ENCODE results near the gene LOXL1.

DNA sequence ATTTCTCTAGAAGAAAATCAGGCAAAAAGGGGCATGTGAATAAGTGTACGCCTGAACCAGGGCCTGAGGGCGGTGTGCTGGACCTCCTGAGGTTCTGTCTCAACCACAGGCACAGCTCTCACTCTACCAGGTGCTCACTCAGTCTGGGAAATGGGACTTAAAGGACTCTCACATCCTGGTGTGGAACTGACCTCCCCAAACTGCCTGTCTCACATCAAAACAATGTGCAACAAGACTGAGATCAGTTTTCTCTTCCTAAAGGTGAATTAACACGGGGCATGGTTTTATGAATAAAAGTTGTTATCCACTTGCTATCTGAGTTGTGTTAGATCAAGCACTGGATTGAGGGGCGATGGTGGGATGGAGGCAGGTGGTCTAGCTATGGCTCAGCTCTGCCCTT lies 61.0 kb downstream of the LOXL1 start:
- TF ChIP-seq BHLHE40 (IDR thresholded peaks at IDR 0.05; ENCODE audit: low read length) (no peak), E2F1 (CRISPR knock-in tag; IDR thresholded peaks at IDR 0.05) (no peak), PHF20 (IDR thresholded peaks at IDR 0.05; ENCODE audit: partially characterized antibody) (no peak), ZNF274 (IDR thresholded peaks at IDR 0.05; ENCODE audit: borderline replicate concordance, low read depth, low read length) (no peak), SMARCA4 (IDR thresholded peaks at IDR 0.05) (no peak), TARDBP (IDR thresholded peaks at IDR 0.05) (no peak), JUND (IDR thresholded peaks at IDR 0.05; ENCODE audit: borderline replicate concordance, low read depth, low read length) (no peak), JUND (tag; IDR thresholded peaks at IDR 0.05; ENCODE audit: borderline replicate concordance, low read depth, low read length) (no peak), RCOR1 (IDR thresholded peaks at IDR 0.05; ENCODE audit: borderline replicate concordance in 1 of 2, low read depth in 2 of 2, low read length in 2 of 2) (no peak), SRF (CRISPR knock-in tag; IDR thresholded peaks at IDR 0.05) (no peak), THAP12 (CRISPR knock-in tag; IDR thresholded peaks at IDR 0.05) (no peak), POLR2A (conservative IDR thresholded peaks at IDR 0.05) (no peak), EP300 (IDR thresholded peaks at IDR 0.05; ENCODE audit: low read length) (no peak), HMG20A (CRISPR knock-in tag; conservative IDR thresholded peaks at IDR 0.05) (no peak)

Measured in K562 (cell line).